Suprapubic skin (tissue), 4 donors: ENCODE measurements around the gene PIK3R5.

Experiments
- POLR2A ChIP-seq, 2 donors: fragments of 450-650 bp; IDR thresholded peaks; one replicate each; pipeline ENCODE4 v1.6.1; 2017; ENCODE audit warnings: antibody characterized with exemption in 2 of 2, mild to moderate bottlenecking in 2 of 2, moderate library complexity in 2 of 2
- POLR2AphosphoS5 ChIP-seq, 3 donors: sonication (generic); formaldehyde crosslinking; IDR thresholded peaks; one replicate each; pipeline ENCODE4 v1.6.1; 2017; ENCODE audit warnings: antibody characterized with exemption in 3 of 3
- TF ChIP-seq, protein P1 (sequence below), 2 donors: fragments of 200-600 bp in 1 of 2; fragments of 450-650 bp in 1 of 2; sonication (generic) in 1 of 2; IDR thresholded peaks; one replicate each; pipeline ENCODE4 v1.5.1; 2016 to 2019; ENCODE audit warnings: antibody characterized with exemption in 2 of 2, mild to moderate bottlenecking in 1 of 2, moderate library complexity in 1 of 2

DNA sequence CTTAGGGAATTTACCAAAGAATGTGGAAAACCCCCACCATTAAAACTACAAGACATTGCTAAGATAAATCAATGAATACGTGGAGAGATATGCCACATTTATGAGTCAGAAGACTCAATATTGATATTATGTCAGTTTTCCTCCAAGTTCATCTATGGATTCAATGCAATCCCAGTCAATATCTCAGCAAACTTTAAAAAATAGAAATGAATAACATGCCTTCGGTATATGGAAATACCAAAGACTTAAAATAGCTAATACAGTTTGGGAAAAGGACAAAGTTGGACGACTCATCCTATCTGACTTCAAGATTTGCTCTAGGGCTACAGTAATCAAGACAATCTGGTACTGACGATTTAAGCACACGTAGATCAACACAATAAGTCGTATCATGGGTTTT lies 31.2 kb downstream of the PIK3R5 start:
- no peak for TF ChIP-seq POLR2A (IDR thresholded peaks at IDR 0.05)
- TF ChIP-seq, protein P1, sequence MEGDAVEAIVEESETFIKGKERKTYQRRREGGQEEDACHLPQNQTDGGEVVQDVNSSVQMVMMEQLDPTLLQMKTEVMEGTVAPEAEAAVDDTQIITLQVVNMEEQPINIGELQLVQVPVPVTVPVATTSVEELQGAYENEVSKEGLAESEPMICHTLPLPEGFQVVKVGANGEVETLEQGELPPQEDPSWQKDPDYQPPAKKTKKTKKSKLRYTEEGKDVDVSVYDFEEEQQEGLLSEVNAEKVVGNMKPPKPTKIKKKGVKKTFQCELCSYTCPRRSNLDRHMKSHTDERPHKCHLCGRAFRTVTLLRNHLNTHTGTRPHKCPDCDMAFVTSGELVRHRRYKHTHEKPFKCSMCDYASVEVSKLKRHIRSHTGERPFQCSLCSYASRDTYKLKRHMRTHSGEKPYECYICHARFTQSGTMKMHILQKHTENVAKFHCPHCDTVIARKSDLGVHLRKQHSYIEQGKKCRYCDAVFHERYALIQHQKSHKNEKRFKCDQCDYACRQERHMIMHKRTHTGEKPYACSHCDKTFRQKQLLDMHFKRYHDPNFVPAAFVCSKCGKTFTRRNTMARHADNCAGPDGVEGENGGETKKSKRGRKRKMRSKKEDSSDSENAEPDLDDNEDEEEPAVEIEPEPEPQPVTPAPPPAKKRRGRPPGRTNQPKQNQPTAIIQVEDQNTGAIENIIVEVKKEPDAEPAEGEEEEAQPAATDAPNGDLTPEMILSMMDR (IDR thresholded peaks at IDR 0.05): no peak
- TF ChIP-seq POLR2AphosphoS5 (IDR thresholded peaks at IDR 0.05): no peak
